K562 (cell line): ENCODE results near the gene SLC25A15. TPM values are rescaled to one million over a fixed set of nuclear protein-coding genes. Genes with fewer than 3 reads are reported as not detected.

Experiments
- EWSR1 ChIP-seq: fragments of 450-650 bp; IDR thresholded peaks from 2 replicates; pipeline ENCODE4 v1.6.1; 2018; ENCODE audit warnings: borderline replicate concordance, mild to moderate bottlenecking, low read depth, moderate library complexity; ENCODE audit not compliant: partially characterized antibody
- HOMEZ ChIP-seq: fragments of 250-450 bp; sonication (Bioruptor Pico); IDR thresholded peaks from 2 replicates; pipeline ENCODE4 v1.4.0; 2020; ENCODE audit warnings: mild to moderate bottlenecking, moderate library complexity
- KLF16 ChIP-seq: IDR thresholded peaks from 2 replicates; pipeline ENCODE4 v1.6.1; 2016; ENCODE audit warnings: antibody characterized with exemption
- NFATC3 ChIP-seq: fragments of 450-650 bp; IDR thresholded peaks from 2 replicates; pipeline ENCODE4 v1.6.1; 2017; ENCODE audit warnings: mild to moderate bottlenecking
- PTRF ChIP-seq: fragments of 450-650 bp; IDR thresholded peaks from 2 replicates; pipeline ENCODE4 v1.6.1; 2016; ENCODE audit warnings: mild to moderate bottlenecking, missing genetic modification characterization, missing compliant biosample characterization
- RBM14 ChIP-seq: fragments of 200-400 bp; formaldehyde crosslinking; IDR thresholded peaks from 2 replicates; pipeline ENCODE4 v1.6.1; 2018; ENCODE audit warnings: low read depth, mild to moderate bottlenecking, low read length, moderate library complexity, borderline replicate concordance; ENCODE audit not compliant: insufficient read depth
- ZBED1 ChIP-seq: IDR thresholded peaks from 2 replicates; pipeline ENCODE4 v1.6.1; 2014
- ZBTB34 ChIP-seq: fragments of 250-450 bp; sonication (Bioruptor Pico); IDR thresholded peaks from 2 replicates; pipeline ENCODE4 v1.8.0; 2021; ENCODE audit warnings: mild to moderate bottlenecking, moderate library complexity
- ZNF57 ChIP-seq: fragments of 450-650 bp; formaldehyde crosslinking; IDR thresholded peaks from 2 replicates; pipeline ENCODE4 v1.4.0; 2020; ENCODE audit warnings: mild to moderate bottlenecking, moderate library complexity
- ZNF583 ChIP-seq: fragments of 250-450 bp; sonication (Bioruptor Pico); IDR thresholded peaks from 2 replicates; pipeline ENCODE4 v1.4.0; 2020
- polyA plus RNA-seq, 8 experiments: library from polyadenylated mRNA; depleted of rRNA in 4 of 8; stranded (reverse) in 5 of 8; unstranded in 3 of 8; fragments of >200 nt; fragmentation: Nextera tagmentation in 2 of 8; fragmentation: Illumina TruSeq in 1 of 8; extraction: Ambion mirVana in 2 of 8; extraction: Trizol in 1 of 8; gene quantifications; 2 replicates each; pipeline versions ENCODE4 v1.2.1 to v1.2.3, GENCODE V29; 2011 to 2014; ENCODE audit warnings: inconsistent platforms in 1 of 8, missing spikeins in 1 of 8
- total RNA-seq, 7 experiments: library from RNA; depleted of rRNA in 6 of 7; stranded (reverse); fragments of >200 nt in 6 of 7; fragmentation: Illumina TruSeq in 2 of 7; extraction: Trizol in 2 of 7; gene quantifications; 2 replicates each; pipeline versions ENCODE4 v1.2.1 to v1.2.3, GENCODE V29; 2011 to 2021; ENCODE audit warnings: low replicate concordance in 1 of 7
- TF ChIP-seq, protein P1 (sequence below): fragments of 450-650 bp; IDR thresholded peaks from 2 replicates; pipeline ENCODE4 v1.6.1; 2016; ENCODE audit warnings: mild to moderate bottlenecking, moderate library complexity

Gene SLC25A15
- total and polyA plus RNA-seq, 9 of the 15 experiments (the other 6 are each of a cell fraction or from before 2014, with no cell fraction given): 3.5 to 30.5 (median 20.3) TPM

DNA sequence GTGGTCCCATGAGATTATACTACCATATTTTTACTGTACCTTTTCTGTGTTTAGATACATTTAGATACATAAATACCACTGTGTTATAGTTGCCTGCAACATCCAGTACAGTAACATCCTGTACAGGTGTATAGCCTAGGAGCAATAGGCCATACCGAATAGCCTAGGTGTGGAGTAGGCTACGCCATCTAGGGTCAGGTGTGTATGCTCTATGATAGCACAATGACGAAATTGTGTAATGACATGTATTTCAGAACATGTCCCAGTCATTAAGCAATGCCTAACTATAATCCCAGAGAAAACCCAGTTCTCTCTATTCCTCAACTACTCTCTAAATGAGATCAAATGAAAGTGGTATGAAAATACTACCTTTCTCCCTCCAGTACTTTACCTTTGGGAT lies 3.9 kb downstream of the SLC25A15 start (continued):
- TF ChIP-seq, protein P1, sequence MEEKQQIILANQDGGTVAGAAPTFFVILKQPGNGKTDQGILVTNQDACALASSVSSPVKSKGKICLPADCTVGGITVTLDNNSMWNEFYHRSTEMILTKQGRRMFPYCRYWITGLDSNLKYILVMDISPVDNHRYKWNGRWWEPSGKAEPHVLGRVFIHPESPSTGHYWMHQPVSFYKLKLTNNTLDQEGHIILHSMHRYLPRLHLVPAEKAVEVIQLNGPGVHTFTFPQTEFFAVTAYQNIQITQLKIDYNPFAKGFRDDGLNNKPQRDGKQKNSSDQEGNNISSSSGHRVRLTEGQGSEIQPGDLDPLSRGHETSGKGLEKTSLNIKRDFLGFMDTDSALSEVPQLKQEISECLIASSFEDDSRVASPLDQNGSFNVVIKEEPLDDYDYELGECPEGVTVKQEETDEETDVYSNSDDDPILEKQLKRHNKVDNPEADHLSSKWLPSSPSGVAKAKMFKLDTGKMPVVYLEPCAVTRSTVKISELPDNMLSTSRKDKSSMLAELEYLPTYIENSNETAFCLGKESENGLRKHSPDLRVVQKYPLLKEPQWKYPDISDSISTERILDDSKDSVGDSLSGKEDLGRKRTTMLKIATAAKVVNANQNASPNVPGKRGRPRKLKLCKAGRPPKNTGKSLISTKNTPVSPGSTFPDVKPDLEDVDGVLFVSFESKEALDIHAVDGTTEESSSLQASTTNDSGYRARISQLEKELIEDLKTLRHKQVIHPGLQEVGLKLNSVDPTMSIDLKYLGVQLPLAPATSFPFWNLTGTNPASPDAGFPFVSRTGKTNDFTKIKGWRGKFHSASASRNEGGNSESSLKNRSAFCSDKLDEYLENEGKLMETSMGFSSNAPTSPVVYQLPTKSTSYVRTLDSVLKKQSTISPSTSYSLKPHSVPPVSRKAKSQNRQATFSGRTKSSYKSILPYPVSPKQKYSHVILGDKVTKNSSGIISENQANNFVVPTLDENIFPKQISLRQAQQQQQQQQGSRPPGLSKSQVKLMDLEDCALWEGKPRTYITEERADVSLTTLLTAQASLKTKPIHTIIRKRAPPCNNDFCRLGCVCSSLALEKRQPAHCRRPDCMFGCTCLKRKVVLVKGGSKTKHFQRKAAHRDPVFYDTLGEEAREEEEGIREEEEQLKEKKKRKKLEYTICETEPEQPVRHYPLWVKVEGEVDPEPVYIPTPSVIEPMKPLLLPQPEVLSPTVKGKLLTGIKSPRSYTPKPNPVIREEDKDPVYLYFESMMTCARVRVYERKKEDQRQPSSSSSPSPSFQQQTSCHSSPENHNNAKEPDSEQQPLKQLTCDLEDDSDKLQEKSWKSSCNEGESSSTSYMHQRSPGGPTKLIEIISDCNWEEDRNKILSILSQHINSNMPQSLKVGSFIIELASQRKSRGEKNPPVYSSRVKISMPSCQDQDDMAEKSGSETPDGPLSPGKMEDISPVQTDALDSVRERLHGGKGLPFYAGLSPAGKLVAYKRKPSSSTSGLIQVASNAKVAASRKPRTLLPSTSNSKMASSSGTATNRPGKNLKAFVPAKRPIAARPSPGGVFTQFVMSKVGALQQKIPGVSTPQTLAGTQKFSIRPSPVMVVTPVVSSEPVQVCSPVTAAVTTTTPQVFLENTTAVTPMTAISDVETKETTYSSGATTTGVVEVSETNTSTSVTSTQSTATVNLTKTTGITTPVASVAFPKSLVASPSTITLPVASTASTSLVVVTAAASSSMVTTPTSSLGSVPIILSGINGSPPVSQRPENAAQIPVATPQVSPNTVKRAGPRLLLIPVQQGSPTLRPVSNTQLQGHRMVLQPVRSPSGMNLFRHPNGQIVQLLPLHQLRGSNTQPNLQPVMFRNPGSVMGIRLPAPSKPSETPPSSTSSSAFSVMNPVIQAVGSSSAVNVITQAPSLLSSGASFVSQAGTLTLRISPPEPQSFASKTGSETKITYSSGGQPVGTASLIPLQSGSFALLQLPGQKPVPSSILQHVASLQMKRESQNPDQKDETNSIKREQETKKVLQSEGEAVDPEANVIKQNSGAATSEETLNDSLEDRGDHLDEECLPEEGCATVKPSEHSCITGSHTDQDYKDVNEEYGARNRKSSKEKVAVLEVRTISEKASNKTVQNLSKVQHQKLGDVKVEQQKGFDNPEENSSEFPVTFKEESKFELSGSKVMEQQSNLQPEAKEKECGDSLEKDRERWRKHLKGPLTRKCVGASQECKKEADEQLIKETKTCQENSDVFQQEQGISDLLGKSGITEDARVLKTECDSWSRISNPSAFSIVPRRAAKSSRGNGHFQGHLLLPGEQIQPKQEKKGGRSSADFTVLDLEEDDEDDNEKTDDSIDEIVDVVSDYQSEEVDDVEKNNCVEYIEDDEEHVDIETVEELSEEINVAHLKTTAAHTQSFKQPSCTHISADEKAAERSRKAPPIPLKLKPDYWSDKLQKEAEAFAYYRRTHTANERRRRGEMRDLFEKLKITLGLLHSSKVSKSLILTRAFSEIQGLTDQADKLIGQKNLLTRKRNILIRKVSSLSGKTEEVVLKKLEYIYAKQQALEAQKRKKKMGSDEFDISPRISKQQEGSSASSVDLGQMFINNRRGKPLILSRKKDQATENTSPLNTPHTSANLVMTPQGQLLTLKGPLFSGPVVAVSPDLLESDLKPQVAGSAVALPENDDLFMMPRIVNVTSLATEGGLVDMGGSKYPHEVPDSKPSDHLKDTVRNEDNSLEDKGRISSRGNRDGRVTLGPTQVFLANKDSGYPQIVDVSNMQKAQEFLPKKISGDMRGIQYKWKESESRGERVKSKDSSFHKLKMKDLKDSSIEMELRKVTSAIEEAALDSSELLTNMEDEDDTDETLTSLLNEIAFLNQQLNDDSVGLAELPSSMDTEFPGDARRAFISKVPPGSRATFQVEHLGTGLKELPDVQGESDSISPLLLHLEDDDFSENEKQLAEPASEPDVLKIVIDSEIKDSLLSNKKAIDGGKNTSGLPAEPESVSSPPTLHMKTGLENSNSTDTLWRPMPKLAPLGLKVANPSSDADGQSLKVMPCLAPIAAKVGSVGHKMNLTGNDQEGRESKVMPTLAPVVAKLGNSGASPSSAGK: no peak
- TF ChIP-seq NFATC3 (no peak), ZBED1 (no peak), PTRF (no peak), ZNF57 (CRISPR knock-in tag) (no peak), ZNF583 (CRISPR knock-in tag) (no peak), KLF16 (no peak), EWSR1 (no peak), ZBTB34 (CRISPR knock-in tag) (no peak), RBM14 (no peak), HOMEZ (no peak)
- TF ChIP-seq, all 486 proteins: peak for 0
